B cell (primary cell): ENCODE measurements around the gene RGP1.

Experiments
- CTCF ChIP-seq: fragments of 200-600 bp; IDR thresholded peaks from one replicate; pipeline ENCODE4 v1.8.0; 2022; ENCODE audit warnings: antibody characterized with exemption, mild to moderate bottlenecking
- EZH2 ChIP-seq: IDR thresholded peaks from 2 replicates; pipeline ENCODE4 v1.6.1; 2012; ENCODE audit warnings: borderline replicate concordance, low read depth, mild to moderate bottlenecking, moderate library complexity, low read length; ENCODE audit not compliant: insufficient read depth, poor library complexity, severe bottlenecking

GRCh38 chr9:35771075-35771433, 22.0 kb downstream of the RGP1 start:
- TF ChIP-seq EZH2 (no peak), CTCF (no peak)
